ENCODE measurements around the gene BBS2. TPM values are rescaled to one million over a fixed set of nuclear protein-coding genes. Genes with fewer than 3 reads are reported as not detected.

BBS2 gene
- total and polyA plus RNA-seq, 9 of the 15 experiments (the other 6 are each of a cell fraction or from before 2014, with no cell fraction given), result 4.2 to 22.7 (median 10.2) TPM

DNA sequence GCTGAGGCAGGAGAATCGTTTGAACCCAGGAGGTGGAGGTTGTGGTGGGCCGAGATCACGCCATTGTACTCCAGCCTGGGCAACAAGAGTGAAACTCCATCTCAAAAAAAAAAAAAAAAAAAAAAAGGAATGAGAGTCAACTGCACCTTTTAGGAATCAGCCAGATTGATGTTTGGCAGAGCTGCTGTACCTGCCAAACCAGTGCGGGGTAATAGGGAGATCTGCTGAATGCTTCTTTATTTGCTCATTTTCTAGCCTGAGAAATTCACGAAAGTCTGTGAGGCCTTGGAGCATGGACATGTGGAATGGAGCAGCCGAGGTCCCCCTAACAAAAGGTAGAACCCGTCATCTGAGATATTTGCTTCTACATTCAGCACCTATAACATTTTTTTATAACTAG is 50.1 kb downstream of the BBS2 start:
- peaks cover 93% of the 10 kb centered on the region for H3K36me3 ChIP-seq (ENCODE audit: control insufficient read depth, insufficient read depth, low read length)
- no peak overlapping the region for H3K27ac ChIP-seq (ENCODE audit: extremely low read depth, low read depth, low read length)
- DNase-seq (ENCODE audit: extremely low read depth in 1 of 4, low spot score in 3 of 4) (no peak), FAIRE-seq (no peak), ATAC-seq (no peak)
- H3K9ac ChIP-seq (ENCODE audit: insufficient read depth in 1 of 2, low read depth in 2 of 2, low read length in 2 of 2), result no peak overlapping the region
- no peaks in the 10 kb centered on the region for H3K9me3 ChIP-seq (replicated peaks; ENCODE audit: control insufficient read depth, insufficient read depth, low read depth, low read length)
- in situ Hi-C loops (cut with MboI) (no loop called here), intact Hi-C loops (cut with micrococcal nuclease) (no loop called here)
- H3K79me2 ChIP-seq (ENCODE audit: control insufficient read depth, insufficient read depth, low read length), result no peaks in the 10 kb centered on the region
- no peak overlapping the region for H2AFZ ChIP-seq (ENCODE audit: low read depth, low read length)
- no peaks in the 10 kb centered on the region for H3K4me1 ChIP-seq (replicated peaks in 1 of 2; ENCODE audit: control insufficient read depth in 2 of 2, insufficient read depth in 2 of 2, low read length in 2 of 2)
- H4K20me1 ChIP-seq (replicated peaks; ENCODE audit: control insufficient read depth, insufficient read depth, low read length), result no peaks in the 10 kb centered on the region
- CTCF ChIA-PET (ENCODE audit: low intra/inter-chr PET ratio), result no interaction called here
- 96% methylated on average over 6 of the region's 7 CpGs for WGBS (ENCODE audit: insufficient coverage, low coverage, missing lambda C conversion rate)
- POLR2A ChIA-PET, result interaction anchor here (0.8 to 2.0 kb wide), 4 partner anchors 8 to 132 kb away, joined by 3 to 7 read pairs (median 3); no protein-coding TSS in a partner anchor
- H3K4me3 ChIP-seq, result no peak overlapping the region
- H3K27me3 ChIP-seq (ENCODE audit: control insufficient read depth in 2 of 2, insufficient read depth in 2 of 2, low read length in 2 of 2), result no peaks in the 10 kb centered on the region
- no peak overlapping the region for H3K4me2 ChIP-seq (ENCODE audit: insufficient read depth, low read length)
- no peaks in the 10 kb centered on the region for H3K9me1 ChIP-seq (ENCODE audit: control insufficient read depth, insufficient read depth, low read length)
- TF ChIP-seq MTF1 (CRISPR knock-in tag; IDR thresholded peaks at IDR 0.05; ENCODE audit: borderline replicate concordance) (no peak), ZNF57 (CRISPR knock-in tag; IDR thresholded peaks at IDR 0.05) (no peak), EGR1 (conservative IDR thresholded peaks at IDR 0.05) (no peak), HDAC3 (IDR thresholded peaks at IDR 0.05; ENCODE audit: borderline replicate concordance, partially characterized antibody) (no peak), ZNF764 (CRISPR knock-in tag; IDR thresholded peaks at IDR 0.05; ENCODE audit: low read depth) (no peak), ZNF239 (CRISPR knock-in tag; IDR thresholded peaks at IDR 0.05) (no peak), ZNF175 (CRISPR knock-in tag; IDR thresholded peaks at IDR 0.05; ENCODE audit: low read depth) (no peak), CAMTA2 (CRISPR knock-in tag; conservative IDR thresholded peaks at IDR 0.05) (no peak), HNRNPK (IDR thresholded peaks at IDR 0.05; ENCODE audit: low read depth, low read length, poor library complexity, severe bottlenecking) (no peak), NUFIP1 (IDR thresholded peaks at IDR 0.05; ENCODE audit: partially characterized antibody) (no peak), FOXP1 (CRISPR knock-in tag; IDR thresholded peaks at IDR 0.05) (no peak)
- TF ChIP-seq, protein P1, sequence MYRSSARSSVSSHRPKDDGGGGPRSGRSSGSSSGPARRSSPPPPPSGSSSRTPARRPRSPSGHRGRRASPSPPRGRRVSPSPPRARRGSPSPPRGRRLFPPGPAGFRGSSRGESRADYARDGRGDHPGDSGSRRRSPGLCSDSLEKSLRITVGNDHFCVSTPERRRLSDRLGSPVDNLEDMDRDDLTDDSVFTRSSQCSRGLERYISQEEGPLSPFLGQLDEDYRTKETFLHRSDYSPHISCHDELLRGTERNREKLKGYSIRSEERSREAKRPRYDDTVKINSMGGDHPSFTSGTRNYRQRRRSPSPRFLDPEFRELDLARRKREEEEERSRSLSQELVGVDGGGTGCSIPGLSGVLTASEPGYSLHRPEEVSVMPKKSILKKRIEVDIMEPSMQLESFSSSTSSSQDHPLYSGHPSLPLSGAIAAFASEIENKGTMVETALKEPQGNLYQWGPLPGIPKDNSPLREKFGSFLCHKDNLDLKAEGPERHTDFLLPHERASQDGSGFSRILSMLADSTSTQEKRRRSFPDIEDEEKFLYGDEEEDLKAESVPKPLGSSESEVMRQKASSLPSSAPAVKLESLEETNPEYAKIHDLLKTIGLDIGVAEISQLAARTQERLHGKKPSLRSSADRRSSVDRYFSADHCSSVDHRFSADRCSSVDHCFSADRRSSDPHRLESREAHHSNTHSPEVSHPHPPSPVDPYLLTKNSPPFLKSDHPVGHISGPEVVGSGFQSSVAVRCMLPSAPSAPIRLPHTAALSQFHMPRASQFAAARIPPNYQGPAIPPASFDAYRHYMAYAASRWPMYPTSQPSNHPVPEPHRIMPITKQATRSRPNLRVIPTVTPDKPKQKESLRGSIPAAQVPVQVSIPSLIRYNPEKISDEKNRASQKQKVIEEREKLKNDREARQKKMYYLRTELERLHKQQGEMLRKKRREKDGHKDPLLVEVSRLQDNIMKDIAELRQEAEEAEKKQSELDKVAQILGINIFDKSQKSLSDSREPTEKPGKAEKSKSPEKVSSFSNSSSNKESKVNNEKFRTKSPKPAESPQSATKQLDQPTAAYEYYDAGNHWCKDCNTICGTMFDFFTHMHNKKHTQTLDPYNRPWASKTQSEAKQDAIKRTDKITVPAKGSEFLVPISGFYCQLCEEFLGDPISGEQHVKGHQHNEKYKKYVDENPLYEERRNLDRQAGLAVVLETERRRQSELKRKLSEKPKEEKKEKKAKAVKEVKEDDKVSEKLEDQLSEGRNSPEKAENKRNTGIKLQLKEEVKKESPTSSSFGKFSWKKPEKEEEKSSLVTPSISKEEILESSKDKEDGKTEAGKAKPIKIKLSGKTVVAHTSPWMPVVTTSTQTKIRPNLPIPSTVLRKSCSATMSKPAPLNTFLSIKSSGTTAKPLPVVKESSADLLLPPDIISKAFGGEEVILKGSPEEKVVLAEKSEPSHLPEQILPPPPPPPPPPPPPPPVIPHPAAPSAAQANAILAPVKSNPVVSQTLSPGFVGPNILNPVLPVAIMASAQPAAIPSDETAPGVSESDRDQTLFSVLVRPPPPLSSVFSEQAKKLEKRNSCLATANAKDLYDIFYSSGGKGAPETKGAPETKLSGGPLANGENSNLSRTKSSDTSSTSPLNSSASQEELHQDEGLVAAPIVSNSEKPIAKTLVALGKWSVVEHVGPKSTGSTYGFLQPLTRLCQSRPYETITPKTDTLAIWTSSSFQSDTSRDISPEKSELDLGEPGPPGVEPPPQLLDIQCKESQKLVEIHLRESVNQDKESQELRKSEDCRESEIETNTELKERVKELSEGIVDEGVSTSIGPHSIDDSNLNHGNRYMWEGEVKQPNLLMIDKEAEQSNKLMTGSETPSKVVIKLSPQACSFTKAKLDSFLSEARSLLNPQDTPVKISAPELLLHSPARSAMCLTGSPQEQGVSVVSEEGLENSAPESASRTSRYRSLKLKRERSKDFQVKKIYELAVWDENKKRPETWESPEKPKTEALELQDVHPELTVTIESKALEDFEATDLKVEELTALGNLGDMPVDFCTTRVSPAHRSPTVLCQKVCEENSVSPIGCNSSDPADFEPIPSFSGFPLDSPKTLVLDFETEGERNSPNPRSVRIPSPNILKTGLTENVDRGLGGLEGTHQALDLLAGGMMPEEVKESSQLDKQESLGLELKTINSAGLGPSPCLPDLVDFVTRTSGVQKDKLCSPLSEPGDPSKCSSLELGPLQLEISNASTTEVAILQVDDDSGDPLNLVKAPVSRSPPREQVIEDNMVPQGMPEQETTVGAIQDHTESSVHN (IDR thresholded peaks at IDR 0.05; ENCODE audit: borderline replicate concordance in 1 of 2, low read depth in 1 of 2), result no peak
- TF ChIP-seq, protein P2, sequence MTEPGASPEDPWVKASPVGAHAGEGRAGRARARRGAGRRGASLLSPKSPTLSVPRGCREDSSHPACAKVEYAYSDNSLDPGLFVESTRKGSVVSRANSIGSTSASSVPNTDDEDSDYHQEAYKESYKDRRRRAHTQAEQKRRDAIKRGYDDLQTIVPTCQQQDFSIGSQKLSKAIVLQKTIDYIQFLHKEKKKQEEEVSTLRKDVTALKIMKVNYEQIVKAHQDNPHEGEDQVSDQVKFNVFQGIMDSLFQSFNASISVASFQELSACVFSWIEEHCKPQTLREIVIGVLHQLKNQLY (CRISPR knock-in tag; conservative IDR thresholded peaks at IDR 0.05), result no peak
- TF ChIP-seq, protein P3, sequence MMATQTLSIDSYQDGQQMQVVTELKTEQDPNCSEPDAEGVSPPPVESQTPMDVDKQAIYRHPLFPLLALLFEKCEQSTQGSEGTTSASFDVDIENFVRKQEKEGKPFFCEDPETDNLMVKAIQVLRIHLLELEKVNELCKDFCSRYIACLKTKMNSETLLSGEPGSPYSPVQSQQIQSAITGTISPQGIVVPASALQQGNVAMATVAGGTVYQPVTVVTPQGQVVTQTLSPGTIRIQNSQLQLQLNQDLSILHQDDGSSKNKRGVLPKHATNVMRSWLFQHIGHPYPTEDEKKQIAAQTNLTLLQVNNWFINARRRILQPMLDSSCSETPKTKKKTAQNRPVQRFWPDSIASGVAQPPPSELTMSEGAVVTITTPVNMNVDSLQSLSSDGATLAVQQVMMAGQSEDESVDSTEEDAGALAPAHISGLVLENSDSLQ (IDR thresholded peaks at IDR 0.05), result no peak
- no TSS peak for BruUV-seq (replicated peaks)

Measured in K562 (cell line).